BLaER1 (cell line): ENCODE measurements around the gene TMEM94.
A peak's percentile ranks its signal among the peaks of the same experiment; 100 is the strongest.

Source experiments
- H3K27ac ChIP-seq: shearing (Covaris generic); formaldehyde crosslinking; 2 replicates; pipeline ENCODE4 v1.8.1; 2022
- H3K27me3 ChIP-seq: shearing (Covaris generic); formaldehyde crosslinking; 2 replicates; pipeline ENCODE4 v1.8.1; 2022
- H3K36me3 ChIP-seq: shearing (Covaris generic); formaldehyde crosslinking; 2 replicates; pipeline ENCODE4 v1.8.1; 2022
- H3K4me1 ChIP-seq: shearing (Covaris generic); formaldehyde crosslinking; 2 replicates; pipeline ENCODE4 v1.8.1; 2022
- H3K4me2 ChIP-seq: shearing (Covaris generic); formaldehyde crosslinking; 2 replicates; pipeline ENCODE4 v1.8.1; 2022
- H3K4me3 ChIP-seq: shearing (Covaris generic); formaldehyde crosslinking; 2 replicates; pipeline ENCODE4 v1.8.1; 2022
- H3K9ac ChIP-seq: shearing (Covaris generic); formaldehyde crosslinking; 2 replicates; pipeline ENCODE4 v1.8.1; 2022
- H3K9me3 ChIP-seq: shearing (Covaris generic); formaldehyde crosslinking; 2 replicates; pipeline ENCODE4 v1.8.1; 2022
- H4K20me1 ChIP-seq: shearing (Covaris generic); formaldehyde crosslinking; 2 replicates; pipeline ENCODE4 v1.8.1; 2022
- Cebpa-rat ChIP-seq: shearing (Covaris generic); IDR thresholded peaks from 2 replicates; pipeline ENCODE4 v1.8.1; 2022

Gene TMEM94

GRCh38 chr17:75540923-75541503 lies 84.6 kb downstream of the TMEM94 start:
- Histone ChIP-seq H3K4me2 (no peak overlapping the region), H3K9me3 (no peaks in the 10 kb centered on the region), H3K27ac (peak overlapping the region; percentile 40; the same call in 1 of the 2 replicates), H3K36me3 (peaks cover 34% of the 10 kb centered on the region), H3K4me3 (no peak overlapping the region), H3K27me3 (no peaks in the 10 kb centered on the region), H3K9ac (no peak overlapping the region), H3K4me1 (peaks cover 4% of the 10 kb centered on the region), H4K20me1 (peaks cover 23% of the 10 kb centered on the region)
- TF ChIP-seq Cebpa-rat, result no peak

- no peak overlapping the region for H3K9ac ChIP-seq
- H3K27me3 ChIP-seq, result no peaks in the 10 kb centered on the region
- H3K9me3 ChIP-seq, result no peaks in the 10 kb centered on the region
- H3K4me1 ChIP-seq, result no peaks in the 10 kb centered on the region
- H3K4me2 ChIP-seq, result no peak overlapping the region
- no peak for TF ChIP-seq Cebpa-rat
- H3K27ac ChIP-seq, result no peak overlapping the region
- H3K36me3 ChIP-seq, result peaks cover 40% of the 10 kb centered on the region
- H3K4me3 ChIP-seq, result no peak overlapping the region
- peaks cover 20% of the 10 kb centered on the region for H4K20me1 ChIP-seq
Measured at GRCh38 chr17:75542229-75542628, 85.8 kb downstream of the TMEM94 start.

GRCh38 chr17:75542728-75543336 lies 86.4 kb downstream of the TMEM94 start:
- no peak overlapping the region for H3K4me3 ChIP-seq
- H3K27ac ChIP-seq, result no peak overlapping the region; the same call in 1 of the 2 replicates
- H3K4me2 ChIP-seq, result no peak overlapping the region
- peaks cover 40% of the 10 kb centered on the region for H3K36me3 ChIP-seq
- H3K27me3 ChIP-seq, result no peaks in the 10 kb centered on the region
- H3K9me3 ChIP-seq, result no peaks in the 10 kb centered on the region
- H3K4me1 ChIP-seq, result no peaks in the 10 kb centered on the region
- H3K9ac ChIP-seq, result no peak overlapping the region
- TF ChIP-seq Cebpa-rat, result no peak
- H4K20me1 ChIP-seq, result peaks cover 20% of the 10 kb centered on the region

- no peaks in the 10 kb centered on the region for H3K27me3 ChIP-seq
Measured at GRCh38 chr17:75544250-75544649, 87.8 kb downstream of the TMEM94 start.

GRCh38 chr17:75546181-75546580 lies 89.7 kb downstream of the TMEM94 start:
- H3K4me1 ChIP-seq, result peaks cover 11% of the 10 kb centered on the region
- no peak for TF ChIP-seq Cebpa-rat
- no peaks in the 10 kb centered on the region for H3K27me3 ChIP-seq
- no peak overlapping the region for H3K27ac ChIP-seq
- peaks cover 30% of the 10 kb centered on the region for H3K36me3 ChIP-seq
- H3K9me3 ChIP-seq, result no peaks in the 10 kb centered on the region
- peaks cover 11% of the 10 kb centered on the region for H4K20me1 ChIP-seq
- no peak overlapping the region for H3K4me3 ChIP-seq
- no peak overlapping the region for H3K4me2 ChIP-seq
- H3K9ac ChIP-seq, result no peak overlapping the region

More at GRCh38 chr17:75544250-75544649, 87.8 kb downstream of the TMEM94 start:
- Histone ChIP-seq H3K36me3 (peaks cover 36% of the 10 kb centered on the region), H3K9me3 (no peaks in the 10 kb centered on the region), H3K4me3 (no peak overlapping the region), H3K4me1 (peaks cover 11% of the 10 kb centered on the region), H3K4me2 (no peak overlapping the region), H3K9ac (no peak overlapping the region), H4K20me1 (peaks cover 20% of the 10 kb centered on the region), H3K27ac (no peak overlapping the region)
- no peak for TF ChIP-seq Cebpa-rat

- H3K27me3 ChIP-seq, result no peaks in the 10 kb centered on the region
- H3K4me2 ChIP-seq, result no peak overlapping the region
- H3K4me3 ChIP-seq, result no peak overlapping the region
- H3K9ac ChIP-seq, result no peak overlapping the region
- H3K36me3 ChIP-seq, result peaks cover 30% of the 10 kb centered on the region
- TF ChIP-seq Cebpa-rat, result no peak
- H3K4me1 ChIP-seq, result peaks cover 11% of the 10 kb centered on the region
- H3K9me3 ChIP-seq, result no peaks in the 10 kb centered on the region
- peaks cover 8% of the 10 kb centered on the region; the same call in 1 of the 2 replicates for H4K20me1 ChIP-seq
- no peak overlapping the region for H3K27ac ChIP-seq
Measured at GRCh38 chr17:75547091-75547490, 90.7 kb downstream of the TMEM94 start.

- Histone ChIP-seq H3K36me3 (peaks cover 22% of the 10 kb centered on the region), H3K4me3 (no peak overlapping the region), H3K27ac (no peak overlapping the region), H3K4me1 (peaks cover 11% of the 10 kb centered on the region), H3K27me3 (no peaks in the 10 kb centered on the region), H3K4me2 (no peak overlapping the region), H3K9me3 (no peaks in the 10 kb centered on the region), H3K9ac (no peak overlapping the region), H4K20me1 (peaks cover 8% of the 10 kb centered on the region; the same call in 1 of the 2 replicates)
- TF ChIP-seq Cebpa-rat, result no peak
Measured at GRCh38 chr17:75548813-75549212, 92.4 kb downstream of the TMEM94 start.
